Skeletal muscle satellite cell (primary cell): ENCODE measurements around the gene DLX3. TPM values are rescaled to one million over a fixed set of nuclear protein-coding genes. Genes with fewer than 3 reads are reported as not detected.
A peak's percentile ranks its signal among the peaks of the same experiment; 100 is the strongest.
"Not testable (repeated sequence)": the region's sequence is repeated elsewhere in the genome, so short reads cannot be mapped to it uniquely, and the experiment has no call there.

ENCODE experiments used
- H3K27me3 ChIP-seq: 2 replicates; pipeline ENCODE4 v1.7.0; 2013; ENCODE audit warnings: low read length; ENCODE audit not compliant: control insufficient read depth, insufficient read depth
- H3K36me3 ChIP-seq: 2 replicates; pipeline ENCODE4 v1.7.0; 2013; ENCODE audit warnings: mild to moderate bottlenecking, control low read depth, low read length; ENCODE audit not compliant: insufficient read depth
- H3K4me1 ChIP-seq: 2 replicates; pipeline ENCODE4 v1.7.0; 2013; ENCODE audit warnings: low read length; ENCODE audit not compliant: control insufficient read depth, insufficient read depth
- H3K4me2 ChIP-seq: 2 replicates; pipeline ENCODE4 v1.7.0; 2013; ENCODE audit warnings: mild to moderate bottlenecking, low read length
- H3K4me3 ChIP-seq: 2 replicates; pipeline ENCODE4 v1.7.0; 2013; ENCODE audit warnings: low read length
- H3K9ac ChIP-seq: 2 replicates; pipeline ENCODE4 v1.7.0; 2013; ENCODE audit warnings: mild to moderate bottlenecking, low read depth, low read length, moderate library complexity
- H3K9me3 ChIP-seq: replicated peaks from 2 replicates; pipeline ENCODE4 v1.7.0; 2013; ENCODE audit warnings: mild to moderate bottlenecking, control low read depth, low read length
- total RNA-seq: library from RNA; depleted of rRNA; stranded (reverse); fragments of >200 nt; gene quantifications from 2 replicates; pipeline ENCODE4 v1.2.3, GENCODE V29; 2012; rRNA removed

DLX3 gene
- total RNA-seq: under 0.01 TPM in 1 of 2 replicates, not detected in the other

- peaks cover 46% of the 10 kb centered on the region for H3K27me3 ChIP-seq
- H3K36me3 ChIP-seq: no peaks in the 10 kb centered on the region
- no peaks in the 10 kb centered on the region for H3K9me3 ChIP-seq
- peak within 1 kb of the TSS; percentile 83 for H3K4me2 ChIP-seq
- H3K4me1 ChIP-seq: peaks cover 18% of the 10 kb centered on the region
- peak within 1 kb of the TSS; percentile 72 for H3K4me3 ChIP-seq
- H3K9ac ChIP-seq: peak within 1 kb of the TSS; percentile 68
Measured at GRCh38 chr17:49995055-49995738, at the start of gene DLX3. TSS of gene DLX3 (minus strand) at chr17:49995224. CDS start at chr17:49994998, 226 bp downstream.

- peak overlapping the region; percentile 28 for H3K9ac ChIP-seq
- no peaks in the 10 kb centered on the region for H3K36me3 ChIP-seq
- peaks cover 52% of the 10 kb centered on the region for H3K4me1 ChIP-seq
- no peak overlapping the region for H3K4me2 ChIP-seq
- H3K27me3 ChIP-seq: no peaks in the 10 kb centered on the region
- H3K4me3 ChIP-seq: no peak overlapping the region
- no peaks in the 10 kb centered on the region for H3K9me3 ChIP-seq
Measured at GRCh38 chr17:50044483-50044882, 49.5 kb upstream of the DLX3 start.

DNA sequence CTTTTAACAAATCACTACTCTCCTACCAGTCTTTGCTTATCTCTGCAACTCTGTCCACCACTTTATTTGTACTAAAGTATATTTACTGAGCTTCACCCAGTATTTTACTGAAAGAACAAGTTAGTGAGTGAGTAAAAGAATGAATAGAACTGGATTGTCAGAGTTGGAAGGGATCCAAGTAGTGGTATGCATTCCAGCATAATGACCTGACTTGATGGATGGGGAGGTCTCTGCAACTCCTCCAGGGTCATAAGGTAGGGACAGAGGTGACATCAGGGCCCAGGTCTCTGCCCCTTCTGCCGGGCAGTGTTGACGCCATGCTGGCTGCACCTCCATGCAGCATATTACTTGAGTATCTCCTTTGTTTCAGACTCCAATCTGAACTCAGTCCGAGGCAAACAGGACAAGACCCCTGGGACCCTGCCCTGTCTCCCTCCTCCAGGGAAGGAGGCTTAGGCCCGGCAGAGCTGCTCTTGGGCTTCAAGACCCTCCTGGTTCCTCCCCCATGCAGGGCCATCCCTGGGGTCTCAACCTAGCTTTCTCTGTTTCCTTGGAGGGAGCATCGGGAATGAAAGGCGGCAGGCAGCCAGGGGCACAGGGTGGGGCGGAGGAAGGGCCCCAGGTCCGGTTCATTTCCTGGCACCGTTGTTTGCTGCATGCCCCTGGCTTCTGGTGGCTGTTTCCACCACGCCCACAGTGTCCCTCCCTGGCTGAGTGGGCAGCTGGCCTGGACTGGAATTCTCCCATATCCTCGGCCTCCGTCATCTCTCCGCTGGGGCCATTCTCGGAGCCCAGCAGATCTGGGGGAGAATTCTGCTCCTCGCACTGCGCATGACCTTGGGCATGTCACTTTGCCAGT, 48.5 kb upstream of the DLX3 start:
- H3K36me3 ChIP-seq: no peaks in the 10 kb centered on the region
- peak overlapping the region; percentile 30 for H3K9ac ChIP-seq
- peak overlapping the region; percentile 61 for H3K4me2 ChIP-seq
- H3K9me3 ChIP-seq: no peaks in the 10 kb centered on the region
- H3K4me3 ChIP-seq: peak overlapping the region; percentile 43
- H3K4me1 ChIP-seq: peaks cover 45% of the 10 kb centered on the region
- no peaks in the 10 kb centered on the region for H3K27me3 ChIP-seq

- Histone ChIP-seq H3K4me3 (no peak overlapping the region), H3K36me3 (no peaks in the 10 kb centered on the region), H3K9me3 (no peaks in the 10 kb centered on the region), H3K27me3 (no peaks in the 10 kb centered on the region), H3K4me1 (peaks cover 45% of the 10 kb centered on the region), H3K9ac (no peak overlapping the region), H3K4me2 (no peak overlapping the region)
Measured at GRCh38 chr17:50042211-50042610, 47.2 kb upstream of the DLX3 start.

DNA sequence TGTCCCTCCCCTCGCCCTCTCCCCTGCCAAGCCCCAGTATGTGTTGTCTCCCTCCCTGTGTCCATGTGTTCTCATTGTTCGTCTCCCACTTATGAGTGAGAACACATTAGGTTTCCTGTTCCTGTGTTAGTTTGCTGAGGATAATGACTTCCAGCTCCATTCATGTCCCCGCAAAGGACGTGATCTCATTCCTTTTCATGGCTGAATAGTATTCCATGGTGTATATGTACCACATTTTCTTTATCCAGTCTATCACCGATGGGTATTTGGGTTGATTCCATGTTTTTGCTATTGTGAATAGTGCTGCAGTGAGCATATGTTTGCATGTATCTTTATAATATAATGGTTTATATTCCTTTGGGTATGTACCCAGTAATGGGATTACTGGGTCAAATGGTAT, 45.5 kb upstream of the DLX3 start:
- H3K4me3 ChIP-seq, H3K27me3 ChIP-seq, H3K9ac ChIP-seq, H3K9me3 ChIP-seq, H3K4me2 ChIP-seq, H3K36me3 ChIP-seq: not testable (repeated sequence)
- peaks cover 54% of the 10 kb centered on the region for H3K4me1 ChIP-seq

GRCh38 chr17:50039058-50039457, 44.0 kb upstream of the DLX3 start:
- peaks cover 49% of the 10 kb centered on the region for H3K4me1 ChIP-seq
- H3K9ac ChIP-seq: no peak overlapping the region
- no peaks in the 10 kb centered on the region for H3K36me3 ChIP-seq
- no peaks in the 10 kb centered on the region for H3K9me3 ChIP-seq
- H3K4me2 ChIP-seq: no peak overlapping the region
- H3K4me3 ChIP-seq: no peak overlapping the region
- no peaks in the 10 kb centered on the region for H3K27me3 ChIP-seq

GRCh38 chr17:50037321-50038107, 42.5 kb upstream of the DLX3 start:
- H3K9ac ChIP-seq: peak overlapping the region; percentile 59
- H3K4me2 ChIP-seq: peak overlapping the region; percentile 66
- H3K36me3 ChIP-seq: no peaks in the 10 kb centered on the region
- peaks cover 50% of the 10 kb centered on the region for H3K4me1 ChIP-seq
- H3K27me3 ChIP-seq: no peaks in the 10 kb centered on the region
- peak overlapping the region; percentile 36 for H3K4me3 ChIP-seq
- no peaks in the 10 kb centered on the region for H3K9me3 ChIP-seq

DNA sequence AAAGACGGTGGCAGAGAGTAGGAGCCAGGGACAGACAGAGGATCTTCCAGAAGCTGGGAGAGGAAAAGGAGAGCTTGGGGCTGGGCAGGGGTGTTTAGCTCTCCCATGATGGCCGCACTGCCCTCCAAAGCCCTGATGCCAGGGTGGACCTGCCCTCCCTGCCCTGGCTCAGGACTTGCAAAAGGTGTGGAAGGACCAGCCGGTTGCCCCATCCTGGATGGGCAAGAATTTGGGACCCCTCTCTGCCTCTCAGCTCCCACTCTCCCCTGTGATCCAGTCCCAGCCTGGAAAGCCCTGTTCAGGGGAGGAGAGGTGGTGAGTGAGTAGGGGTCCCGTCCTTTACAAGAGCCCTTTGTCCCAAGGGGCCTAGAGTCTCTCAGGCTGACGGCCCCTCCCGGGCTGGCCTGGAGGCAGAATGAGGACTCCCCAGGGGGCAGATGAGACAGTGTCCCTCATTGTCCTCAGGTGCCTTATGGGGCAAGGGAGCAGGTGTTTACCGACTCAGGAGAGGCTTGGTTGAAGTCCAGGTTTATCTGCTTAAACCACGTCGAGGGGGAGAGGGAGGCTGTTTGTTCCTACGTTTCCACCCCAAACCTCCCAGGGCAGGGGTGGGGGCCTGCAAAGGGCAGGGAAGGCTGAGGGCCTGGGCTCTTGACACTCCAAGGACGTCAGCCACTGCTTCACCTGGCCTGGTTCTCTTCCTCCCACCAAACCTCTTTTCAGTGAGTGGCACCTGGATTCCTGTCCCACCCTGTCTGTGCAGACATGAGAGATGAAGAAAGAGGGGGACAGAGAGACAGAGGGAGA, 41.6 kb upstream of the DLX3 start:
- Histone ChIP-seq H3K4me3 (no peak overlapping the region), H3K9me3 (no peaks in the 10 kb centered on the region), H3K36me3 (no peaks in the 10 kb centered on the region), H3K27me3 (no peaks in the 10 kb centered on the region), H3K4me1 (peaks cover 50% of the 10 kb centered on the region), H3K4me2 (no peak overlapping the region), H3K9ac (peak overlapping the region; percentile 59)

GRCh38 chr17:50035945-50036344, 40.9 kb upstream of the DLX3 start:
- H3K4me3 ChIP-seq: no peak overlapping the region
- no peaks in the 10 kb centered on the region for H3K36me3 ChIP-seq
- H3K9me3 ChIP-seq: no peaks in the 10 kb centered on the region
- H3K27me3 ChIP-seq: no peaks in the 10 kb centered on the region
- no peak overlapping the region for H3K9ac ChIP-seq
- peaks cover 50% of the 10 kb centered on the region for H3K4me1 ChIP-seq
- H3K4me2 ChIP-seq: no peak overlapping the region

GRCh38 chr17:50035421-50035879, 40.4 kb upstream of the DLX3 start:
- Histone ChIP-seq H3K4me1 (peaks cover 50% of the 10 kb centered on the region), H3K4me3 (no peak overlapping the region), H3K36me3 (no peaks in the 10 kb centered on the region), H3K27me3 (no peaks in the 10 kb centered on the region), H3K9ac (no peak overlapping the region), H3K4me2 (no peak overlapping the region), H3K9me3 (no peaks in the 10 kb centered on the region)
